Endometrial microvascular endothelial cells (primary cell): ENCODE results near the gene PSMD1. TPM values are rescaled to one million over a fixed set of nuclear protein-coding genes. Genes with fewer than 3 reads are reported as not detected.

ENCODE experiments used
- in situ Hi-C: cut with HindIII; loops from 2 replicates; pipeline ENCODE4 v1.10.0; 2017; ENCODE audit warnings: low sequenced_read_pairs, low pct_unique_long_range_greater_than_20kb; ENCODE audit errors: inconsistent ontology term
- total RNA-seq: library from RNA; depleted of rRNA; stranded (reverse); fragments of >200 nt; gene quantifications from one replicate; pipeline ENCODE4 v1.2.3, GENCODE V29; 2015; ENCODE audit errors: inconsistent ontology term

PSMD1 gene
- total RNA-seq, 1 donor from 2014 or later: 169 TPM

DNA sequence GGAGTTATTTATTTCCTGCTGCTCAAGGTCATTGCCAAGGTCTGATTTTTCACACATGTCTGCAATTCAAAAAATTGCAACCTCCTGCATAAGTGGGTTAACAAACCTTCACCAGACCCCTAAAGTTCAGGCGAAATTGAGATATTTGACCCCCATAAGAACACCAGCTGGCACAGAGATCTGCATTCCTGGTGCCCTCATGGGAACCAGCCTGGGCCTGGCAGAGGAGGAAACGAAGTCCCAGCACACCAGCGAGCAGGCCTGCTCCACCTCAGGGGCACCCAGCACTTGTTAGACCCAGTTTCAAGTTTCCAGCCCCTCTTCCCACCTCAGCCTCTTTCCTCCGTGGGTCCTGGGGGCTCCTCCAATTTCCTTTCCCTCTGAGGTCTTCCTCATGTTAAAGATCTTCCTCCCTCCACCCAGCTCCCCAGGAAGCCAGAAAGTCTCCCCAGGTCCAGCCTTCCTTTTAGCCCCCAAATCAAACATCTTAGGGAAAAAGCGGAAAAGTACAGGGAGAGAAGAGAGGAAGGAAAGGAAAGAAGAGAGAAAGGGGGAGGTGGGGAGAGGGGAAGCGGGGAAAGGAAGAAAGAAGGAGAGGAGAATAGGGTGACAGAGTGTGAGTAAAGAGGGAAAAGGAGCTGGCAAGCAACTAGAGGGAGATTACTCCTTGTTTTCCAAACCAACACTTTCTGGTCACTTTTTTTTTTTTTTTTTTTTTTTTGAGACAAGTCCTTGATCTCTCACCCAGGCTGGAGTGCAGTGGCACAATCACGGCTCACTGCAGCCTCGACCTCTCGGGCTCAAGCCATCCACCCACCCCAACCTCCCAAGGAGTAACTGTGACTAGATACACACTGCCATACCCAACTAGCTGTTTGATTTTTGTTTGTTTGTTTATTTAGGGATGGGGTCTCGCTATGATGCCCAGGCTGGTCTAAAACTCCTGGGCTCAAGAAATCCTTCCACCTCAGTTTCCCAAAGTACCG is 23.2 kb upstream of the PSMD1 start:
- in situ Hi-C loops: no loop called here

DNA sequence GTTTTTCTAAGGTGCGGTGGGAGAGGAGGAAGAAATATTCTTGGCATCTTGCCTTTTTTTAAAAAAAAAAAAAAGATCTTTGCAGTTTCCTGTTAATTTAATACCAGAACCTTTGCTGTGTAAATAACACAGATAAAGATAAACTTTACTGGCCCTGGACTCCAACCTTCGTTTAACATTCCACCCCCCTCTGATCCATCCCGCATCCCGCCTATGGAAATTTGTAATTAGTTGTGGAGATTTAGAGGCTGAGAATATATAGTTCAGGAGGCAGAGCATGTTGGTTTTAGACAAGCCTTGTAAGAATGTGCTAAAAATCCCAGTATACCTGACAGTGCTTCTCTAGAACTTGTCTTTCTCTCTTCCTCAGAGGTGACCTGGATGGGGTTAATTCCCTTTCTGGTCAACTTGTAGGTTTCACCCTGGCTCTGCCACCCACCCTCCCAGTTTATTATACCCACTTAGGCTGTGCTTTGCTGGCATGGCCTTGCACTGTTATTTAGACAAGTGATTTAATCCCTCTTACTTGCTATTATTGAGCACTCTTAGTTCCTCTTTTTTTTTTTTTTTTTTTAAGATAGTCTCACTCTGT is 22.3 kb upstream of the PSMD1 start:
- in situ Hi-C loops: no loop called here

DNA sequence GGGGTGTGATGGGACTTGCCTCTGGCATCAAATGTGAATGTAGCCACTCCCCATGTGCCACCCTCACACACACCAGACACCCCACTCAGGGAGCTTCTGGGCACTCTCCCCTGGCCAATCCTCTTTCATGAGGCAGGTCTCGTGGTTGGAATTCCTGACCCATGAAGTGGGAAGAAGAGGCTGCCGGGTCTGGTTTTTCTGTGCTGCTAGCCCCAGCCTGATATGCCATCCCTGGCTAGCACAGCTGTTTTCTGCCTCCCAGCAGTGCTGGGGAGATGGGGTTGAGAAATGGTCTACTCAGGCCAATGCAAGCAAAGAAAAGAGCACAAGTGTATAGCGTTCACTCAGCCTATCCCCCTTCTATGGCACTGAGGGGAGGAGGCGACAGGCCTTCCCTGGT is 20.5 kb upstream of the PSMD1 start:
- in situ Hi-C loops: no loop called here

DNA sequence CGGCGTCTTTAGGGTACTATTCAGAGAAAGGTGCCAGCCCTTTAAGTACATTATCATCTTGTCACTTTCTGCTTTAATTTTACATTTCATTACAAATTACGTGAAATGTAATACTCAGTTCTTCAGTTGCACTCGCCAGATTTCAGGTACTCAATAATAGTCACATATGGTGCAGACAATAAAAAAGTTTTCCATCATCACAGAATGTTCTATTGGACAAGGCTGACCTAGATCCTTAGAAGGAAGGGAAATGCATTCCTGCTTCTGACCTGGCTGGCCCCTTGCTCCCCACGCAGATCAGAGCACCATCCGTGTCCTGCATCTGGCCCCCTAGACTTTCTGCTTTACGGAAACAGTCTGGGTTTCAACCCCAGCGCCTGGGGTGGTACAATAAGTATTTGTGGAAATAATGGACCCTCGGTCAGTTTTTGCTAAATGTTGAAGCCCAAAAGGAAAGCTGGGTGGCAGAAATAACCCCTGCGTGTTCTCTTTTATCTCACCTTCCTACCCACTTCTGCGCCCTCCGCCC is 20.0 kb upstream of the PSMD1 start:
- in situ Hi-C loops: no loop called here

DNA sequence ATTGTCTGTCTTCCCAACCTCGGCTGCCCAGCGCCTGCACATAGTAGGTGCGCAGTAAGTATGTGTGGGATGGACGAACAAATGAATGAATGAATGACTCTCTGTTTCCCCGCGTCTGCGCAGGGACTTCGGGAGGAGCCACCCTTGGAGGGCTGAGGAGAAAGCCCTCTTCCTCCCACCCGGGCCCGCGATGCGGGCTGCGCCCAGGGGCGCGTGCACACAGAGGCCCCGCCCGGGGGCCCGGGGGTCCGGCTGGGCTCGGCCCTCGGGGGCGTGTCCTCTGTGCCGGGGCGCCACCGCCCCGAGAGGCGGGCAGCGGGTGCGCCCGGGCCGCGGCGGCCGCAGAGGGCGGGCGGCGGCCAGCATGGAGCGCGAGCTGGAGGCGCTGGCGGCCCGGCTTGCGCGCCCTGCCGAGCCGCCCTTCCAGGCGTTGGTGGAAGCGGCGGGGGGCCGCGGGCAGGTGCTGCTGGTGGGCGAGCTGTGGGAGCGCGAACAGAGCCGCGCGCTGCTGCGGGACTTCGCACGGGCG is 19.4 kb upstream of the PSMD1 start, which contains the start of gene C2orf72:
Gene C2orf72 (plus strand): TSS at position 322 of the 529 bp plus-strand sequence. CDS start 43 bp downstream, at position 365.
- in situ Hi-C loops: no loop called here

DNA sequence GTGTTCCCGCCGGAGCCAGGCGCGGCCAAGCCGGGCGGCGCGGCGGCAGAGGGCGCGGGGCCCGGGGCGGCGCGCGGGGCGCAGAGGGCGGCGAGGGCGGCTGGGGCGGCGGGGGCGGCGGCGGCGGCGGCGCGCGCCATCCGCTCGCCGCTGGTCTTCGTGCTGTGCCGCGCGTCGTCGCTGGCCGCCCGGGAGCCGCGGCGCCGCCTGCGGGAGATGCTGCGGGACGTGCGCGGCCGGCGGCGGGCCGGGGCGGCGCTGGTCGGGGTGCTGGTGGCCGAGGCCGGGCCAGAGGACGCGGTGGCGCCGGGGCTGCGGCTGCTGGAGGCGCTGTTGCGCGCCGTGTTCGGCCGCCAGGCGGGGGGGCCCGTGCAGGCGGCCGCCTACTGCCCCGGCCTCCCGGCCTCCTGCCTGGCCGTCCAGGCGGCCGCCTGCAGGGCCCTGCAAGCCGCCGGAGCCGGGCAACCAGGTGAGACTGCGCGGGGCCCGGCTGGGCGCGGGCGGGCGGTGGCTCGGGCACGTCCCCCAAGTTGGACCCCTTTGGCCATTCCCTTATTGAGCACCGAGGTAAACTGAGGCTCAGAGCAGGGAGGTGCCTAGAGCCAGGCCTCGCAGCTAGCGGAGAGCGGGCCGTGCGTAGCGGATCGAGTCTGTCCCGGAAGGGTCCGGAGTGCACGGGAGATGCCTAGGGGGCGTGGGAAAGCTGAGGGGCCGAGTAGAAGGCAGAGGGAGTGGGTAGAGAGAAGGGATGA is 18.8 kb upstream of the PSMD1 start:
- in situ Hi-C loops: no loop called here

DNA sequence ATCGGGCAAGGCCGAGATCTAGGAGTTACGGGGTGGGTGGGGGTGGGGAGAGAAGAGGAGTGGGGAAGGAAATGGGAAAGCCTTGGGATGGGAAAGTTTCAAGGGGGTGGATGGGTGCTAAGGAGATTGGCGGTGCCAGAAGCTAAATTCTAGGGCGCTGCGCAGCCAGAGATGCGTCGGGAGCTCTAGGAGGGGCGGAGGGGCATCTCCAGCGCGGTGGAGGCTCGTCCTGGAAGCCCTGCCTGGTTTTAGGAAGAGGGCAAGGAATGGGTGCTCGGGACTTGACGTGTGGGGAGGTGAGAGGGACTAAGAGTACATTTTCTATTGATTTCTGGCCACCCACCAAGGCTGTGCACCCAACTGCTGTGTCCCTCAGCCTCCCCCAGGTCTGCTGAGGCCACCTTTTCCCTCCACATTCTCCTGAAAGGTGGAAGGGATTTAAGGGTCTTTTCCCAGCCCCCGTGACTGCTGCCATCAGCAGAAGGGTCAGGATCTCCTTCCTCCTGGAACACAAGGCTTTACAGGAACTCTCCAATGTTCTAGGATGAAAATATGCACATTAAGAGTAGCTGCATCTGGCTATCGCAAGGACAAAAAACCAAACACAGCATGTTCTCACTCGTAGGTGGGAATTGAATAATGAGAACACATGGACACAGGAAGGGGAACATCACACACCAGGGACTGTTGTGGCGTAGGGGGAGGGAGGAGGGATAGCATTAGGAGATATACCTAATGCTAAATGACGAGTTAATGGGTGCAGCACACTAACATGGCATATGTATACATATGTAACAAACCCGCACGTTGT is 18.0 kb upstream of the PSMD1 start:
- in situ Hi-C loops: no loop called here

DNA sequence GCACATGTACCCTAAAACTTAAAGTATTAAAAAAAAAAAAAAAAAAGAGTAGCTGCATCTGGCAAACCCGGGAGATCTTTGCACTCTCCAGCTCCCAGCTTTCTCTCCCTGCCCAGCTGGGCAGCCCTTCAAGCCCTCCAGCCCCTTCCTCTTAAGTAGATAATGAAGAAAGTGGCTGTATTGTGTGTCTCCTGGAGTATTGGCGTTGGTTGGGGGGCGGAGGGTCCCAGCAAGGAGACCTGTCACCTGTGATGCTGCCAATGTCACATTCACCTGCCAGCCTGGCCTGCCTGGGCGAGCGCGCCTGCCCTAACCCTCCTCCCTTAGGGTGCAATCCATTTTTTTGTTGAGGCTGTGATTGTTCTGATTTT is 17.4 kb upstream of the PSMD1 start:
- in situ Hi-C loops: no loop called here

DNA sequence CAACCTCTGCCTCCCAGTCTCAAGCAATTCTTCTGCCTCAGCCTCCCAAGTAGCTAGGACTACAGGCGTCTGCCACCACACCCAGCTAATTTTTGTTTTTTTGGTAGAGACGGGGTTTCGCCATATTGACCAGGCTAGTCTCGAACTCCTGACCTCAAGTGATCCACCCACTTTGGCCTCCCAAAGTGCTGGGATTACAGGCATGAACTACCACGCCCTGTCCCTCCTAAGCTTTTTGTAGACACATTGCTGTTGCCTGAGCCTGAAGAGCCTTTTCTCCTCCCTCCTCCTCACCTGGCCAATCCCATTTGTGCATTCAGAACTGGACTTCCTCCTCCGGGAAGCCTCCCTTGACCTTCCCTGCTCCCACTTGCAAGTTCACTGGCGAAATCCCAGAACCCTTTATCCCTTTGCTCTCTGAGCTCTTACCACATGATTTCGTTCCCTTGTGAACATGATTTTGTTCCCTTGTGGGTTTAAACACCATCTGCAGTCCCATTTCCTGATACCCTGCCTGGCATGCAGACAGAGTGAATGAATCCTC is 16.8 kb upstream of the PSMD1 start:
- in situ Hi-C loops: no loop called here

DNA sequence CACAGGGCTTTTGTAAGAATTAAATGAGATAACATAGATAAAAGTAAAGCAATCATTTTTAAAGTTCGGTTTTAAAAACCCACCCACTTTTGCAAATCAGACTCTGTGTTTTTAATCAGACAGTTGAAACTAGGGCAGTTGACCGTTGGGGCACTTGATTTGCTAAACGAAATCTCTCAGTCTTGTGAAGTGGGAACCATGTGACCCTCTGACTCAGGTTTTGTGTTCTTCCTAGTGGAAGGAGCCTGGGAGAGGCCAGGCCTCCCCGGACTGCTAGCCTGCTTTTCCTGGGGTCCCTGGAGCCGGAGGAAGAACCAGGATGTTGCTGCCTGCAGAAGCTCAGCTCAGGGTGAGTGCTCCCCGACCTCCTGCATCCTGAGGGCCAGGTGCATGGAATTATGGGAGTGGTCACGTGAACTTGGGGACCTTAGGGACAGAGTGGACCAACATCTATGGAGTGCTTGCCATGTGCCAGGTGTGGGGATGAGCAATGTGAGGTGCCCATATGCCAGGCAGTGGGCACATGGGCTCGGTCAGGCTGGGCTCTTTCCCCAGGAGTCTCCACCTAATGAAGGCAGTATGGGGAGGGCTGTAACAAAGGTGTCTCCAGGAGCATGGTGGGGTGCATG is 15.5 kb upstream of the PSMD1 start:
- in situ Hi-C loops: no loop called here

DNA sequence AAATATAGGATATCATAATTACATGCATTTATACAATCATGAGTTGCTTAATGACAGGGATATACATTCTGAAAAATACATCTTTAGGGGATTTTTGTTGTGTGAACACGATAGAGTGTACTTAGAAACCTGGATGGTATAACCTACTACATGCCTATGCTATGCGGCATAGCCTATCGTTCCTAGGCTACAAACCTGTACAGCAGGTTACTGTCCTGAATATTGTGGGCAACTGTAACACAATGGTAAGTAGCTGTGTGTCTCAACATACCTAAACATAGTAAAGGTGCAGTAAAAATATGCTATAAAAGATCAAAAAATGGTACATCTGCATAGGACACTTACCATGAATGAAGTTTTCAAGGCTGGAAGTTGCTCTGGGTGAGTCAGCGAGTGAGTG is 12.9 kb upstream of the PSMD1 start:
- in situ Hi-C loops: no loop called here

DNA sequence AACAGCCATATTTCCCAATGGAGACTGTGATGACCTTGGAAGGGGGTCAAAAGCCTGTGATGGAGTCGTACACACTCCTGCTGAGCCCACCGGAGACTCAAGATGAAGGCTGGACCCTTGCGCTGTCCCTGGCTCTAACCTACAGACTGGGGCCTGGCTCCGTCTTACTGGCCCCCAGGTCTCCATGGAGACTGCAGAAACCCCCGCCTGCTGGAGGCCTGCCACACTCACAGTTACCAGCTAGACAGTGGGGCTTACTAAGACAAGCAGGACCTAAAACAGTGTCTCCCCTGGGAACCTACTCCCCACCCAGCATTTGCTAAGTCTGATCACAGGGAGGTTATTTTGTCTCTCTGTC is 9.8 kb upstream of the PSMD1 start:
- in situ Hi-C loops: no loop called here

DNA sequence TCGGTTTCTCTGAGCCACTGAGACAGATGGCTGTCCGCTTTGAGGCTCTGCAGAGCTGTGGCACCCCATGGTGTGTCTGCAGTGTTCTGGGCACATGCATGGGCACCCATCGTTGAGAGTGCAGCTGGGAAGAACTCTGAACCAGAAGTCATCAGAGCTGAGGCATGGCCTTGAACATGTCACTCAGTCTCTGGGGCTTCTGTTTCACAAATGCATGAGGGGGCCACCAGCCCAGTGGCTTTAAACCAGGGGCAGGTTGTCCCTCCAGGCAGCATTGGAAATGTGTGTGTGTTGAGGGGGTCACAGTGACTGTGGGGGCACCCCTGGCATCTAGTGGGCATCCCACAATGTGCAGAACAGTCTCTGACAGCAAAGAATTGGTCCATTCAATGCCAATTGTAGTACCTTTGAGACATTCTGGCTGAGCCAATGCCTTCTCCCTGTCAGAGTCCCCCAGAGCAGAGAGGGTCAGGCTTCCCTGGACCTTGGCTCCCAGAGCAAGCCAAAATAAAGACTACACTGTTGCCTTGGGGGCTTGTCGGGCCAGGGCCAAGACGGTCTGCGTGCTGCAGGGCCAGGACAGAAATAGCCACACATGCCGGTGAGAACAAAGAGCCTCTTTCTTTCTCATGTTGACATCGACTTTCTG is 9.3 kb upstream of the PSMD1 start:
- in situ Hi-C loops: no loop called here

DNA sequence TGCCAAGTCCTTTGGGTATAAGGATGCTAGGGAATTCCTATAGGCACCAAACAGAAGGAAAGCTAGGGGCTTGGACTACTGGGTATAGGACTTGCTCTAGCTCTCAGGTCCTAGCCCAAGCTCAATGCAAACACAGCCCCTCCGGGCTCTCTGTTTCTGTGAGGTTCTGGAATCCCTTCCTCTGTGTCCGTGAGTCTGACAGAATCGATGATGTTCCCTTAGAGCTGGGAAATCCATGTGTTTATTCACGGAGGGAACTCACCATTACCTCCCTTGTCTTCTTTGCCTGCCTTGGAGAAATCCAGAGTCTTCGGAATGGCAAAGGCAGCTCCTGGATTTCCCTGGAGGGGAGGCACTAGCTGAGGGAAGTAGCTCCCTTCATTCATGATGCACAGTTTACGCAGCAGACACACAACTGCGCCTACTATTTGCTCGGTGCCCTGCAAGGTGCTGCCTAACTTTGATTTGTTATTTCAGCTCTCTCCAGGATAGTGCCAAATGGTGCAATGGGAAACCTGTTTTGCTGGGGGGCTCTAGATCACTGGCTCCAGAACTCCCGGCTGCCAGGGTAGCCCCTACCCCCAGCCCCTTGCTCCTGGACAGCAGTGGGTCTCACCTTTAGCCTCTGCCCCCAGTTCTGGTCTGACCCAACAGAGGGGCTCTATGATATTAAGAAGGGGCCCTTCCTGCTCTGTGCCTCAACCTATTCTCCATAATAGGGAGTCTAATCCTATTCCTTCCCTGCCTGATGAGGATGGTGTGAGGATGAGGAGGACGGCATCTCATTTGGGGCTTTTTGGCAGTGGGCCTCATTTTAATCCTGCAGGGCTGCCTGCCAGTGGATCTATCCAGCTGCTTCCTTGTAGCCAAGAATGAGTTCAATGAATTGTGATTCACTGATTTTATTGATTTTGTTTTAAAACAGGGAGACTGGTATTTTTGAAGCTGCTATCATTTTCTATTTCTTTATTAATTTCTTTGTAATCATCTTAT is 8.4 kb upstream of the PSMD1 start:
- in situ Hi-C loops: no loop called here

DNA sequence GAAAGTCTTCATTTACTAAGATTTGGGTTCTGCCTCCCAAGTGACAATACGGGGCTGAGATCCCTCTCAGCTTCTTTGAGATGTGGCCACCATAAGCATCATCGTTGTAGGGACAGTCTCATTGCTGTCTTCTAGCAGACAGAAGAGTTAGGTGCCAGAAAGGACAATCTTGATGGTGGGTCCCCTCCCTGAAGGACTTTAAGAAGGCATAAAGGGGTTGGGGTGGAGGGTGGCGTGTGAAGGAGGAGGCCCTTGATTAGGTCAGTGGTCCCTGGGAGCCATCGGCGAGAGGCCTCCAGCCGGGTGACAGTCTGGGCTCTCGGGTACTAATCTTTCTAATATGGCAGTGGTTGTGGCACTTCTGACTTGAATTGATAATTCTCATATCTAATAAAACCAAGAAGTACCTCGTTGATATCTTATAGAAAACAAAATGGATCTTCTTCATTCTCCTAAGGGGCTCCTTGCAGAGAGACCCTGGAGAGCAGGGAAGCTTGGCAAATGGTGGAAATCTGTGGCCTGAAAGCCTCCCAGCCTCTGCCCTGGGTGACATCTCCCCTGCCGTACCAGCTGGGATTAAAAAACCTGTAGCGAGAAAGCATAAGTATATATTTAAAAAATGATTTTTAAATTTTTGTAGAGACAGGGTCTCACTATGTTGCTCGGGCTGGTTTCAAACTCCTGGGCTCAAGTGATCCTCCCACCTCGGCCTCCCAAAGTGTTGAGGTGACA is 7.2 kb upstream of the PSMD1 start:
- in situ Hi-C loops: no loop called here
